ENCODE data around the gene SLC44A5.

- no peak for TF ChIP-seq CTCF (IDR thresholded peaks at IDR 0.05 in 4 of 5, conservative IDR thresholded peaks at IDR 0.05 in 1 of 5)
- no peak for TF ChIP-seq POLR2A (IDR thresholded peaks at IDR 0.05)
Observed at GRCh38 chr1:75613916-75614315, 3.0 kb upstream of the SLC44A5 start.
